Fibroblast of gingiva (primary cell): ENCODE measurements around the gene PHACTR3.
"Not testable (repeated sequence)": the region's sequence is repeated elsewhere in the genome, so short reads cannot be mapped to it uniquely, and the experiment has no call there.

Experiments
- DNase-seq: peaks from one replicate; pipeline ENCODE4 v3.0.0-alpha.2; 2011; ENCODE audit warnings: low read depth

Gene PHACTR3

GRCh38 chr20:59873409-59873808, 269.1 kb downstream of the PHACTR3 start:
- no peak for DNase-seq

GRCh38 chr20:59880198-59880597, 275.9 kb downstream of the PHACTR3 start:
- no peak for DNase-seq

- no peak for DNase-seq
Measured at GRCh38 chr20:59884494-59884893, 280.2 kb downstream of the PHACTR3 start.

GRCh38 chr20:59888050-59888449, 283.7 kb downstream of the PHACTR3 start:
- DNase-seq: no peak

GRCh38 chr20:59890035-59890434, 285.7 kb downstream of the PHACTR3 start:
- DNase-seq: not testable (repeated sequence)

GRCh38 chr20:59891581-59891980, 287.2 kb downstream of the PHACTR3 start:
- no peak for DNase-seq

- no peak for DNase-seq
Measured at GRCh38 chr20:59895908-59896307, 291.6 kb downstream of the PHACTR3 start.
